Neuron (in vitro differentiated cells): ENCODE data around the gene CTSC.
"Not testable (repeated sequence)": the region's sequence is repeated elsewhere in the genome, so short reads cannot be mapped to it uniquely, and the experiment has no call there.

ENCODE experiments used
- H2AFZ ChIP-seq: one replicate; pipeline ENCODE4 v1.6.1; 2013; ENCODE audit warnings: low read depth, mild to moderate bottlenecking, inconsistent platforms, low read length, moderate library complexity
- H3K27me3 ChIP-seq: one replicate; pipeline ENCODE4 v1.6.1; 2013; ENCODE audit warnings: low read length; ENCODE audit not compliant: insufficient read depth
- H3K36me3 ChIP-seq: one replicate; pipeline ENCODE4 v1.6.1; 2013; ENCODE audit warnings: low read length; ENCODE audit not compliant: insufficient read depth
- H3K4me1 ChIP-seq: one replicate; pipeline ENCODE4 v1.6.1; 2013; ENCODE audit warnings: low read length; ENCODE audit not compliant: insufficient read depth
- H3K4me3 ChIP-seq: 2 replicates; pipeline ENCODE4 v1.5.1; 2013; ENCODE audit warnings: mild to moderate bottlenecking, low read length, moderate library complexity
- H3K9me3 ChIP-seq: one replicate; pipeline ENCODE4 v1.6.1; 2013; ENCODE audit warnings: low read length

The CTSC gene

GRCh38 chr11:88280673-88281316, 56.7 kb downstream of the CTSC start:
- Histone ChIP-seq H2AFZ (no peak overlapping the region), H3K27me3 (no peaks in the 10 kb centered on the region), H3K4me1 (no peaks in the 10 kb centered on the region), H3K4me3 (no peak overlapping the region), H3K36me3 (no peaks in the 10 kb centered on the region), H3K9me3 (no peaks in the 10 kb centered on the region)

- Histone ChIP-seq H3K4me1 (no peaks in the 10 kb centered on the region), H3K36me3 (no peaks in the 10 kb centered on the region), H3K9me3 (no peaks in the 10 kb centered on the region), H2AFZ (no peak overlapping the region), H3K27me3 (no peaks in the 10 kb centered on the region), H3K4me3 (no peak overlapping the region)
Observed at GRCh38 chr11:88277349-88277915, 60.1 kb downstream of the CTSC start.

DNA sequence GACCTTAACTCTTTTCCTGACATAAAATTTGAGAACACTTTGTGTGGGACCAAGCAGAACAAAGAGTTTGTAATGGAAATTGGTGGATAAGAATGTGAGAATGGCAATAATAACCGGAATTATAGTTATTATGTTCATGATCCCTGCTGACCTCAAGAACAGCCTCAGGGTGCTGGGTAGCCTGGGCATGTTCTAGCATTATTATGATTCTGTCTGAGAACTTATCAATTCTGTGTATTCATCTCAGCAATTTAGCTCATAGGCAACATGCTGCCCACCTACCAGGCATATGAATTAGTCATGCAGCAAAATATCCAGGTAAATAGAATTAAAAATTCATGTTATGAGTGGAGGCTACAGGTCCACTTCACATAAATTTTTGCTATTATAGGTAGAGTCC, 61.9 kb downstream of the CTSC start:
- Histone ChIP-seq H2AFZ (no peak overlapping the region), H3K4me3 (no peak overlapping the region), H3K36me3 (no peaks in the 10 kb centered on the region), H3K9me3 (no peaks in the 10 kb centered on the region), H3K4me1 (no peaks in the 10 kb centered on the region), H3K27me3 (no peaks in the 10 kb centered on the region)

- H3K9me3 ChIP-seq: no peaks in the 10 kb centered on the region
- no peak overlapping the region for H2AFZ ChIP-seq
- no peaks in the 10 kb centered on the region for H3K4me1 ChIP-seq
- no peaks in the 10 kb centered on the region for H3K36me3 ChIP-seq
- H3K4me3 ChIP-seq: no peak overlapping the region
- no peaks in the 10 kb centered on the region for H3K27me3 ChIP-seq
Observed at GRCh38 chr11:88266919-88267318, 70.6 kb downstream of the CTSC start.

DNA sequence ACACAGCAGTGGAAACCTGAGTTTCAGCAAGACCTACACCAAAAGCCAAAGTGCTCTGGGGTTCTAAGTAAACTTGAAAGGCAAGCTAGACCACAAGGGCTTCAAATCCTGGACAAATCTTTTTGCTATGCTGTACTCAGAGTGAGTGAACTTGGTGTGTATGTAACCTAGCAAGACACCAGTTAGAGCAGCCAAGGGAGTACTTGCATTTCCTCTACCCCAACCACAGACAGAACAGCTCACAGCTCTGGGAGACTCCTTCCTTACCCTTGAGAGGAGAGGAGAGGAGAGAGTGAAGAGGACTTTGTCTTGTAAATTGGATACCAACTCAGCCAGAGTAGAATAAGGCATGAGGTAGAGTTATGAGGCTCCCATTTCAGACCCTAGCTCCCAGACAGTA, 71.4 kb downstream of the CTSC start:
- Histone ChIP-seq H3K4me1 (peaks cover 1% of the 10 kb centered on the region), H3K4me3 (no peak overlapping the region), H3K9me3 (no peaks in the 10 kb centered on the region), H3K36me3 (no peaks in the 10 kb centered on the region), H2AFZ (no peak overlapping the region), H3K27me3 (no peaks in the 10 kb centered on the region)

- no peaks in the 10 kb centered on the region for H3K36me3 ChIP-seq
- H3K9me3 ChIP-seq: no peaks in the 10 kb centered on the region
- H3K27me3 ChIP-seq: no peaks in the 10 kb centered on the region
- H3K4me3 ChIP-seq: no peak overlapping the region
- peaks cover 1% of the 10 kb centered on the region for H3K4me1 ChIP-seq
- no peak overlapping the region for H2AFZ ChIP-seq
Observed at GRCh38 chr11:88259431-88259830, 78.1 kb downstream of the CTSC start.

- no peaks in the 10 kb centered on the region for H3K9me3 ChIP-seq
- no peak overlapping the region for H2AFZ ChIP-seq
- H3K27me3 ChIP-seq: no peaks in the 10 kb centered on the region
- no peak overlapping the region for H3K4me3 ChIP-seq
- no peaks in the 10 kb centered on the region for H3K4me1 ChIP-seq
- no peaks in the 10 kb centered on the region for H3K36me3 ChIP-seq
Observed at GRCh38 chr11:88252208-88252607, 85.3 kb downstream of the CTSC start.

- H3K4me3 ChIP-seq: no peak overlapping the region
- H3K4me1 ChIP-seq: no peaks in the 10 kb centered on the region
- H3K9me3 ChIP-seq: no peaks in the 10 kb centered on the region
- no peaks in the 10 kb centered on the region for H3K27me3 ChIP-seq
- H2AFZ ChIP-seq: no peak overlapping the region
- no peaks in the 10 kb centered on the region for H3K36me3 ChIP-seq
Observed at GRCh38 chr11:88250566-88251242, 86.8 kb downstream of the CTSC start.

DNA sequence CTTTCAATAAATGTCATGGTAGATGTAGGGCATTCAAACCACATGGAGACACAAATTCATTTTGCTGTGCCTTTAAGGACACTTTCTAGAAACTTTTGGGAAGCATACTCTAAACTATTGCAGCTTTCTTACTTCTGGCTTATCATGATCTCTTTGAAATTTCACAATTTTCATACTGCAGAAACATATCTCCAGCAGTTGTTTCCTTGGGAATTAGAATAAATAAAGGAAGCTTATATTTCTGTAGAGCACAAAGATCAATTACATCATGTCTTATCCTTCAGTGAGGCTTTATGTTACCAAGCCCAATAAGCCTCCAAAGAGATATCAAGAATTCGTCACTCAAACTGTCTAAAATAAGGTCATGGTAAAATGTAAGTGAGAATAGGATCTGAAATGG, 87.8 kb downstream of the CTSC start:
- H3K36me3 ChIP-seq: no peaks in the 10 kb centered on the region

DNA sequence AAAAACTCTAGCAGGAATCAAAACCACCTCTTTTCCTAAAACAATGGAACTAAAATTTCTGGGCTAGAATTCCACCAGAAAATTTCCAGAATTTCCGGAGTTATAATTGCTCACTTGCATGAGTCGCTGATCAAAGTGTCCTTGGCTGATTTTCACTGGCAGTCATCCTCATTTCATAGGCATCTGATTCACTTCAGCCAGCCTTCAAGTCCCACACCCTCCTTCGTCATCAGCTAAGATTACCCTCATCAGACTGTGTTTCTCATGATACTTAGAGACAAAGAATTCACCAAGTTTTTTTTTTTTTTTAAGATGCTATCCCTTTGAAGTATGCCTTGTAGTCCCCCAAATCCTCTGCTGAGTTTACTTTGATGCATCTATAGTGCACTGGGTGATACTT, 90.8 kb downstream of the CTSC start:
- Histone ChIP-seq H3K36me3 (no peaks in the 10 kb centered on the region), H3K9me3 (no peaks in the 10 kb centered on the region), H3K4me1 (no peaks in the 10 kb centered on the region), H2AFZ (no peak overlapping the region), H3K4me3 (no peak overlapping the region), H3K27me3 (no peaks in the 10 kb centered on the region)

More for the DNA sequence above, 87.8 kb downstream of the CTSC start:
- Histone ChIP-seq H3K27me3 (no peaks in the 10 kb centered on the region), H3K4me3 (no peak overlapping the region), H2AFZ (no peak overlapping the region), H3K4me1 (no peaks in the 10 kb centered on the region), H3K9me3 (no peaks in the 10 kb centered on the region)

- H3K4me3 ChIP-seq, H3K9me3 ChIP-seq, H3K36me3 ChIP-seq, H2AFZ ChIP-seq, H3K4me1 ChIP-seq, H3K27me3 ChIP-seq: not testable (repeated sequence)
Observed at GRCh38 chr11:88245576-88245975, 92.0 kb downstream of the CTSC start.
